Kidney (tissue), 14 donors: ENCODE data around the gene UGT3A1. TPM values are rescaled to one million over a fixed set of nuclear protein-coding genes. Genes with fewer than 3 reads are reported as not detected.
A peak's percentile ranks its signal among the peaks of the same experiment; 100 is the strongest.

Experiments used
- DNase-seq, 5 donors: peaks; one replicate each; pipeline ENCODE4 v3.0.0-alpha.2; 2013 to 2020
- FAIRE-seq: peaks from 2 replicates; lab custom pipeline; 2012; peaks lifted over from hg19 to GRCh38; lab: Jason Lieb, UNC
- H3K27ac ChIP-seq, 2 donors: one replicate each; pipeline ENCODE4 v1.7.0; 2013; ENCODE audit warnings: low read depth in 2 of 2, low read length in 2 of 2, inconsistent platforms in 1 of 2
- H3K27me3 ChIP-seq: one replicate; pipeline ENCODE4 v1.7.1; 2013; ENCODE audit warnings: low read length, inconsistent platforms; ENCODE audit not compliant: control insufficient read depth, insufficient read depth
- H3K36me3 ChIP-seq, 3 donors: one replicate each; pipeline versions ENCODE4 v1.7.0 to v1.7.1; 2013; ENCODE audit warnings: low read length in 3 of 3, control low read depth in 1 of 3, inconsistent platforms in 1 of 3; ENCODE audit not compliant: insufficient read depth in 3 of 3, control insufficient read depth in 2 of 3
- H3K4me1 ChIP-seq, 3 donors: one replicate each; pipeline versions ENCODE4 v1.7.0 to v1.7.1; 2013; ENCODE audit warnings: low read length in 3 of 3, inconsistent platforms in 1 of 3, low read depth in 1 of 3; ENCODE audit not compliant: control insufficient read depth in 2 of 3, insufficient read depth in 2 of 3
- H3K4me3 ChIP-seq, 3 donors: one replicate each; pipeline versions ENCODE4 v1.7.0 to v1.8.1; 2013; ENCODE audit warnings: low read length in 3 of 3, control low read depth in 1 of 3, inconsistent platforms in 1 of 3
- H3K9ac ChIP-seq, 3 donors: one replicate each; pipeline versions ENCODE4 v1.7.0 to v1.7.1; 2013; ENCODE audit warnings: low read length in 3 of 3, control low read depth in 1 of 3, inconsistent platforms in 1 of 3
- H3K9me3 ChIP-seq, 3 donors: one replicate each; pipeline versions ENCODE4 v1.7.0 to v1.7.1; 2013; ENCODE audit warnings: low read length in 3 of 3, control low read depth in 1 of 3, inconsistent platforms in 1 of 3; ENCODE audit not compliant: control insufficient read depth in 2 of 3, insufficient read depth in 1 of 3
- intact Hi-C: fragments of 100-400 bp; cut with DNase I; formaldehyde crosslinking; loops from one replicate; pipeline ENCODE4 v1.11.1; 2022
- polyA plus RNA-seq: library from polyadenylated mRNA; stranded (reverse); fragments of 350-450 nt; fragmentation: Illumina TruSeq; extraction: RNeasy Lipid Tissue Mini Kit (QIAGEN cat#74804); gene quantifications from one replicate; pipeline ENCODE4 v1.2.3, GENCODE V29; 2014; ENCODE audit warnings: low read depth, low replicate concordance; ENCODE audit not compliant: insufficient read depth
- total RNA-seq: library from RNA; stranded (reverse); fragmentation: NEBNext Ultra II Directional; extraction: Animal tissue kit (Norgen Biotek cat#: 25700); gene quantifications from one replicate; pipeline ENCODE4 v1.2.1, GENCODE V29; 2021
- TF ChIP-seq, protein P1 (sequence below): IDR thresholded peaks from 3 replicates; pipeline ENCODE4 v1.5.1; 2012; ENCODE audit warnings: mild to moderate bottlenecking, moderate library complexity, borderline replicate concordance; ENCODE audit not compliant: insufficient read depth; ENCODE audit errors: extremely low read depth
- donor health status: control.
- donor health status: control.
- donor health status: control.
- donor health status: control.
- donor health status: control.
- donor health status: DM: yes; HTN: yes; CAD: no.
- donor health status: Normal renal cell carcinoma (clear cell type).

The UGT3A1 gene
- total and polyA plus RNA-seq, 2 donors from 2014 or later = 6.1 to 37.5 TPM

DNA sequence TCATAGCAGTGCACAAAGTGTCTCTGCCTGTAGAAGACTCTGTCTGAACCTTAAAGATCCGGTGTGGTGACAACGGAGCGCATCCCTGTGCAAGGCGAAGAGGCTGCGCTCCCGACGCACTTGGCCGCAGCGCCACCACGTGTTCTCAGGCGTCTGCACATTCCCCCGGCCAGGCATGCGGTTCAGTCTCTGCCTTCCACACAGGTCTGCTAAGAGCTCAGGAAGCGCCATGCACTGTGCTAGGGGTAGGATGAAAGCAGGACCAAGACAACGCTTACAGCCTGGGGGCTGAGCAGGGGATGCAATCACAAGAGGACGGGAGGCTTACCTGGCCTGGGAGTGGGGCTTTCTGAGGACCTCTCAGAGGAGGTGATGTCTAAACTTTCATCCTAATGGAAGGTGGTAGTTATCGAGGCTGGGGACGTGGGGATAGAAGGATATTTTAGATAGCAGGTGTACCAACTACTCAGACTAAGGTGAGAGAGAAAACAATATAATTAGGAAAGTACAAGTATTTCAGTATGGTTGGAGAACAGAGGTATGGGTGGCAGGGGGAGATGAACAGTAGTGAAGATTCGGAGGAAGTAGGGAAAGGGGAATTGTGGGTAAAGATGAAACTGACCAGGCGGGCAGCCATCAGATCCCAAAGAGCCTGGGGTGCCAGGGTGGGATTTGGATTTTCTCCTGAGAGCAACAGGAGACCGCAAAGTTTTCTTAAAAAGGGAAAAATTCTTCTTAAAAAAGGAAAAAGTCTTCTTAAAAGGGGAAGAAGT, 66.1 kb downstream of the UGT3A1 start:
- Histone ChIP-seq H3K9me3 (no peaks in the 10 kb centered on the region), H3K4me1 (peaks cover 0 to 4% (median 0%) of the 10 kb centered on the region in 3 donors), H3K4me3 (no peak overlapping the region), H3K27me3 (no peaks in the 10 kb centered on the region), H3K9ac (no peak overlapping the region), H3K27ac (no peak overlapping the region), H3K36me3 (no peaks in the 10 kb centered on the region)
- intact Hi-C loops = loop anchor here (10.0 kb wide), 1 partner anchor 150 kb away; no protein-coding TSS in a partner anchor
- no peak for FAIRE-seq
- DNase-seq = peak; percentile 64 to 83 (median 81)
- TF ChIP-seq, protein P1, sequence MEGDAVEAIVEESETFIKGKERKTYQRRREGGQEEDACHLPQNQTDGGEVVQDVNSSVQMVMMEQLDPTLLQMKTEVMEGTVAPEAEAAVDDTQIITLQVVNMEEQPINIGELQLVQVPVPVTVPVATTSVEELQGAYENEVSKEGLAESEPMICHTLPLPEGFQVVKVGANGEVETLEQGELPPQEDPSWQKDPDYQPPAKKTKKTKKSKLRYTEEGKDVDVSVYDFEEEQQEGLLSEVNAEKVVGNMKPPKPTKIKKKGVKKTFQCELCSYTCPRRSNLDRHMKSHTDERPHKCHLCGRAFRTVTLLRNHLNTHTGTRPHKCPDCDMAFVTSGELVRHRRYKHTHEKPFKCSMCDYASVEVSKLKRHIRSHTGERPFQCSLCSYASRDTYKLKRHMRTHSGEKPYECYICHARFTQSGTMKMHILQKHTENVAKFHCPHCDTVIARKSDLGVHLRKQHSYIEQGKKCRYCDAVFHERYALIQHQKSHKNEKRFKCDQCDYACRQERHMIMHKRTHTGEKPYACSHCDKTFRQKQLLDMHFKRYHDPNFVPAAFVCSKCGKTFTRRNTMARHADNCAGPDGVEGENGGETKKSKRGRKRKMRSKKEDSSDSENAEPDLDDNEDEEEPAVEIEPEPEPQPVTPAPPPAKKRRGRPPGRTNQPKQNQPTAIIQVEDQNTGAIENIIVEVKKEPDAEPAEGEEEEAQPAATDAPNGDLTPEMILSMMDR = peak; percentile 73

DNA sequence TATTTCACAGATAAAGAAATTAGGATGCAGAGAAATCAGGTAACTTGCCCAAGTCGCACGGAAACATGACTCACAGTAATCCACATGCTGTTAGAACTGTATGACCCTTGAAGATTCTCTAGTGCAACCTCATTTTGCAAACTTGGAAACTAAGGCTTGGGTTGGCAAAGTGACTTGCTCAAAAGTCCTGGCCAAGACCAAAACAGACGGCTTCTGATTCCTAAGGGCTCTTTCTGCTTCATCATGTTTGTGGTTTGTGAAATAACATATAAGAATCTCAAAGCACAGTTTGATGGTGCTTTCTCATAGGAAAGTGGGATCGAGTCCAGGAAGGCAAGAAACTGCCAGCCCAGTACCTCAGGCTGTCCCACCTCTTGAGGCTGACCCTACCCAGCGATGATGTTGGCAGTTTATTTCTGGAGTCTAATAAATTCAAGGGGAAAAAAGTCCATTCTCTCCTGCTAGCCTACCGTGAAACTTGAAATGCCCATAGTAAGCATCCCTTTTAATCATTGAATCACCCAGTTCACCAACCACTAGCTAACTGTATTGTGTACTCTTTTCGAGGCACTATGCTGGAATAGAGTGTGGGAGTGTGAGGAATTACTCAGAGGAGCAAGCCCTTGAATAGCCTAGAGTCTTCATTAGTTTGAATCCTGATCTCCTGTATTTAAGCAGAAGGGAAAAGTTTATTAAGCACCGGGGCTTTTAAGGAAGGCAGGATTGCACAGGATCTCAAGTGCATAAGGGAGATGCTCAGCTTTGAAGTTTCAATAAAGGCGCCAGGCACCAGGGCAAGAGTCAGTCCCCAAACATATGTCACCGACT, 66.9 kb downstream of the UGT3A1 start:
- Histone ChIP-seq H3K4me1 (peaks cover 0 to 4% (median 0%) of the 10 kb centered on the region in 3 donors), H3K27ac (no peak overlapping the region), H3K9ac (no peak overlapping the region), H3K4me3 (no peak overlapping the region), H3K27me3 (no peaks in the 10 kb centered on the region), H3K9me3 (no peaks in the 10 kb centered on the region), H3K36me3 (no peaks in the 10 kb centered on the region)
- FAIRE-seq = no peak
- intact Hi-C loops = loop anchor here (10.0 kb wide), 1 partner anchor 150 kb away; no protein-coding TSS in a partner anchor
- TF ChIP-seq, protein P1 = no peak
- no peak for DNase-seq

DNA sequence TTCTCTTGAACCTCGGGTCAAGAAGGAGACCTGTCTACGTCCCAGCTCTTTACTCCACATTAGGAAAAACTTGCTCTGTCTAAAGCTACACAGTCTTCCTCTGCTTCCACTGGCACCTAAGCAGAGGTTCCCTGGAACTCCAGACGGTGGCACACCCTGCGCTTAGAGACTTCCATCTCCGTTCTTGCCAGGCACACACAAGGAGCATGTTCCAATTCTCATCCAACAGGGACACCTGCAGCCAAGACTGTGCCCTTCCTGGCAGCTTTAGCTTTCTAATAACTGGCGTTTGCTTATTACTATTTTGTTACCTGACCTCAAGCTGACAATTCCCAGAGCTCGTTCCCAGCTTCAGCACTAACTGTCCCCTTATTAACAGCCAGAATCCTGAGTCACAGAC, 68.7 kb downstream of the UGT3A1 start:
- Histone ChIP-seq H3K4me1 (peaks cover 0 to 4% (median 0%) of the 10 kb centered on the region in 3 donors), H3K27ac (no peak overlapping the region), H3K9ac (no peak overlapping the region), H3K9me3 (no peaks in the 10 kb centered on the region), H3K4me3 (no peak overlapping the region), H3K27me3 (no peaks in the 10 kb centered on the region), H3K36me3 (no peaks in the 10 kb centered on the region)
- FAIRE-seq (no peak), DNase-seq (no peak)
- intact Hi-C loops = loop anchor here (10.0 kb wide), 1 partner anchor 148 kb away; no protein-coding TSS in a partner anchor
- TF ChIP-seq, protein P1 = no peak
